Measurements from ENCODE around the gene MUSTN1.
A peak's percentile ranks its signal among the peaks of the same experiment; 100 is the strongest.

MUSTN1 gene

DNA sequence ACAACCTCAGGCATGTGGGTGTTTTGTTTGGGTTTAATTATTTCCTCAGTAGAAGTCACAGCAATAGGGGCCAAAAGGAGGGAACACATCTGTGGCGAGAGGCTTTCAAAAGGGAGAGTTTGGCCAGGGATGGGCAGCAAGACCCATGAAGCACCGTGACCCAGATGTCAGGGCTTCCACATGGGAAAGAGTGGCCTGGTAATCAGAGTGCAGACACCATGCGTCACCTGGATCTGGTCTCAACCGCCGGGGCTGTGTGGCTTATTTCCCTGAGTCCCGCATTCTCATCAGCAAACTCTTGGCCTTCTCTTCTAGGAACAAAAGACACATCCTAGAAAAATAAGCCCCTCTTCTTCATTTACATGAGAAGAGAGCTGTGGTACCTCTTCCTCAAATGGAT, 12.4 kb upstream of the MUSTN1 start:
- H3K4me3 ChIP-seq (replicated peaks; ENCODE audit: low read depth, low read length): no peak overlapping the region
- TF ChIP-seq, protein P1, sequence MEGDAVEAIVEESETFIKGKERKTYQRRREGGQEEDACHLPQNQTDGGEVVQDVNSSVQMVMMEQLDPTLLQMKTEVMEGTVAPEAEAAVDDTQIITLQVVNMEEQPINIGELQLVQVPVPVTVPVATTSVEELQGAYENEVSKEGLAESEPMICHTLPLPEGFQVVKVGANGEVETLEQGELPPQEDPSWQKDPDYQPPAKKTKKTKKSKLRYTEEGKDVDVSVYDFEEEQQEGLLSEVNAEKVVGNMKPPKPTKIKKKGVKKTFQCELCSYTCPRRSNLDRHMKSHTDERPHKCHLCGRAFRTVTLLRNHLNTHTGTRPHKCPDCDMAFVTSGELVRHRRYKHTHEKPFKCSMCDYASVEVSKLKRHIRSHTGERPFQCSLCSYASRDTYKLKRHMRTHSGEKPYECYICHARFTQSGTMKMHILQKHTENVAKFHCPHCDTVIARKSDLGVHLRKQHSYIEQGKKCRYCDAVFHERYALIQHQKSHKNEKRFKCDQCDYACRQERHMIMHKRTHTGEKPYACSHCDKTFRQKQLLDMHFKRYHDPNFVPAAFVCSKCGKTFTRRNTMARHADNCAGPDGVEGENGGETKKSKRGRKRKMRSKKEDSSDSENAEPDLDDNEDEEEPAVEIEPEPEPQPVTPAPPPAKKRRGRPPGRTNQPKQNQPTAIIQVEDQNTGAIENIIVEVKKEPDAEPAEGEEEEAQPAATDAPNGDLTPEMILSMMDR (IDR thresholded peaks at IDR 0.05; ENCODE audit: low read length, missing control alignments): no peak
- DNase-seq (ENCODE audit: low read depth): no peak

GRCh38 chr3:52846432-52846965, 11.7 kb upstream of the MUSTN1 start:
- TF ChIP-seq, protein P1 (IDR thresholded peaks at IDR 0.05; ENCODE audit: low read length, missing control alignments): no peak
- H3K4me3 ChIP-seq (replicated peaks; ENCODE audit: low read depth, low read length): no peak overlapping the region
- no peak for DNase-seq (ENCODE audit: low read depth)

GRCh38 chr3:52845691-52846431, 11.0 kb upstream of the MUSTN1 start:
- no peak for DNase-seq (ENCODE audit: low read depth)

DNA sequence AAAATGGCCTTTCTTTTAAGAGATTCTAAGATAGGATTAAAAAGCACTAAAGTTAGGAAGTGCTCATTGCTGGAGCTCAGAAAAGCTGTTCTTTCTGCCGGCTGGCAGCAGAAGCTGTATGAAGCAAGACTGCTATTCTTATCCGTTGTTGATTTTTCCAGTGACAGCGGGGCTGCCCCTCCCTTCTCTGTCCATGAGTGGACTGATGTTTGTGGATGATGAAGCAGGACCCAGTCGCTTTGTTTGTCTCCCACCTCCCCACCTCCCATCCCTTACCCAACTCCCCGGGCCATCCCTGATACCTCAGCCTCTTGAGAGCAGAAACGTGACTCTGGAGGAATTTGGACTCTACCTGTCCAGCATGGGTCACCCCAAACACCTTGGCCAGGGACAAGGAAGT, 10.3 kb upstream of the MUSTN1 start:
- TF ChIP-seq, protein P1 (IDR thresholded peaks at IDR 0.05; ENCODE audit: low read length, missing control alignments): no peak
- no peak overlapping the region for H3K4me3 ChIP-seq (replicated peaks; ENCODE audit: low read depth, low read length)
- peak; percentile 46 for DNase-seq (ENCODE audit: low read depth)

More at GRCh38 chr3:52845691-52846431, 11.0 kb upstream of the MUSTN1 start:
- no peak overlapping the region for H3K4me3 ChIP-seq (replicated peaks; ENCODE audit: low read depth, low read length)
- TF ChIP-seq, protein P1 (IDR thresholded peaks at IDR 0.05; ENCODE audit: low read length, missing control alignments): peak; percentile 35

GRCh38 chr3:52844290-52844975, 9.6 kb upstream of the MUSTN1 start:
- no peak overlapping the region for H3K4me3 ChIP-seq (replicated peaks; ENCODE audit: low read depth, low read length)
- TF ChIP-seq, protein P1 (IDR thresholded peaks at IDR 0.05; ENCODE audit: low read length, missing control alignments): no peak
- no peak for DNase-seq (ENCODE audit: low read depth)

- TF ChIP-seq, protein P1 (IDR thresholded peaks at IDR 0.05; ENCODE audit: low read length, missing control alignments): no peak
- no peak for DNase-seq (ENCODE audit: low read depth)
- H3K4me3 ChIP-seq (replicated peaks; ENCODE audit: low read depth, low read length): no peak overlapping the region
Observed at GRCh38 chr3:52843881-52844280, 9.1 kb upstream of the MUSTN1 start.
